Measurements from ENCODE around the gene OPCML. TPM values are rescaled to one million over a fixed set of nuclear protein-coding genes. Genes with fewer than 3 reads are reported as not detected.

The OPCML gene
- total and polyA plus RNA-seq, 2 donors from 2014 or later, result 0.77 to 1.1 TPM

DNA sequence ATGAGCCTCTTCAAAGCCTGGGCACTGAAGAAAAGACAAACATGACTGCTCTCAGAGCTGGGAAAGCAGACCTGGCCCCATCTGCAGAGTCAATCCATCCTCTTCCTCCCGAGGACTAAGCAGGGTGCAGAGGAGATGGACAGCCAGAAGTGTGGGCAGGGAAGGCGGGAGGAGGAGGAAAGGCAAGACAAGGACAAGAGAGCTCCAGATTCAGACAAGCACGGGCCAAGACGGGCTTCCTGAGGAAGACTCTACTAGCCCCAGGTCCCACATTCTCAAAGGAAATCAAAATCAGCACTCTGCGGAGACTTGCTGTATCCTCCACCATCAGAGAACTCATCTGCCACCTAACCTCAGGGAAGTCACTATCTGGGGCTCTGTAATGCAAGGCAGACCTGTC, 28.5 kb downstream of the OPCML start:
- H3K9me3 ChIP-seq (ENCODE audit: control insufficient read depth in 2 of 3, insufficient read depth in 1 of 3, low read length in 3 of 3), result no peaks in the 10 kb centered on the region
- intact Hi-C loops (cut with DNase I), result no loop called here
- TF ChIP-seq, protein P1, sequence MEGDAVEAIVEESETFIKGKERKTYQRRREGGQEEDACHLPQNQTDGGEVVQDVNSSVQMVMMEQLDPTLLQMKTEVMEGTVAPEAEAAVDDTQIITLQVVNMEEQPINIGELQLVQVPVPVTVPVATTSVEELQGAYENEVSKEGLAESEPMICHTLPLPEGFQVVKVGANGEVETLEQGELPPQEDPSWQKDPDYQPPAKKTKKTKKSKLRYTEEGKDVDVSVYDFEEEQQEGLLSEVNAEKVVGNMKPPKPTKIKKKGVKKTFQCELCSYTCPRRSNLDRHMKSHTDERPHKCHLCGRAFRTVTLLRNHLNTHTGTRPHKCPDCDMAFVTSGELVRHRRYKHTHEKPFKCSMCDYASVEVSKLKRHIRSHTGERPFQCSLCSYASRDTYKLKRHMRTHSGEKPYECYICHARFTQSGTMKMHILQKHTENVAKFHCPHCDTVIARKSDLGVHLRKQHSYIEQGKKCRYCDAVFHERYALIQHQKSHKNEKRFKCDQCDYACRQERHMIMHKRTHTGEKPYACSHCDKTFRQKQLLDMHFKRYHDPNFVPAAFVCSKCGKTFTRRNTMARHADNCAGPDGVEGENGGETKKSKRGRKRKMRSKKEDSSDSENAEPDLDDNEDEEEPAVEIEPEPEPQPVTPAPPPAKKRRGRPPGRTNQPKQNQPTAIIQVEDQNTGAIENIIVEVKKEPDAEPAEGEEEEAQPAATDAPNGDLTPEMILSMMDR (IDR thresholded peaks at IDR 0.05; ENCODE audit: borderline replicate concordance, extremely low read depth, insufficient read depth), result no peak
- H3K27ac ChIP-seq (ENCODE audit: low read depth in 2 of 2, low read length in 2 of 2), result no peak overlapping the region
- FAIRE-seq (no peak), DNase-seq (no peak)
- no peaks in the 10 kb centered on the region for H3K4me1 ChIP-seq (ENCODE audit: control insufficient read depth in 2 of 3, insufficient read depth in 2 of 3, low read depth in 1 of 3, low read length in 3 of 3)
- H3K36me3 ChIP-seq (ENCODE audit: control insufficient read depth in 2 of 3, insufficient read depth in 3 of 3, low read length in 3 of 3), result no peaks in the 10 kb centered on the region
- no peak overlapping the region for H3K4me3 ChIP-seq (ENCODE audit: low read length in 3 of 3)
- H3K9ac ChIP-seq (ENCODE audit: low read length in 3 of 3), result no peak overlapping the region
- no peaks in the 10 kb centered on the region for H3K27me3 ChIP-seq (ENCODE audit: control insufficient read depth, insufficient read depth, low read length)

DNA sequence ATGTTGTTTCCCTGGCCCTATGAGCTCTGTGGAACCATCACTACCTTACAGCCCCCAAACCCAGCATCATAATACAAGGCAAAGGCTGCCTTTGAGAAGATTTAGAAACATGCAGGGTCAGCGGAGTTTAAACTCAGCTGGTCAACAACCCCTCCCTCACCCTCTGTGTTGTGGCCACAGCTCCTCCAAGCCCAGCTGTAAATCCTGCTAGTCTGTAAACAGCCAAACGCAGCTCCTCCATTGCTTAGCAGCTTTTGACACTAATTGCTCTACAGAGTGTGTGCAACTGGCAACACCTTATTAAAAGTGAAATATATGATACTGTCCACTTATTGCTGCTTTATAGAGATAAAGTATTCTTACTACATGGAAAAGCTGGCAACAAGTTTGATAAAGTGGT, 29.1 kb downstream of the OPCML start:
- no peaks in the 10 kb centered on the region for H3K9me3 ChIP-seq (ENCODE audit: control insufficient read depth in 2 of 3, insufficient read depth in 1 of 3, low read length in 3 of 3)
- FAIRE-seq (no peak), DNase-seq (peak in 1 of 5 donors; percentile 54)
- H3K4me1 ChIP-seq (ENCODE audit: control insufficient read depth in 2 of 3, insufficient read depth in 2 of 3, low read depth in 1 of 3, low read length in 3 of 3), result no peaks in the 10 kb centered on the region
- no peaks in the 10 kb centered on the region for H3K27me3 ChIP-seq (ENCODE audit: control insufficient read depth, insufficient read depth, low read length)
- no peak overlapping the region for H3K27ac ChIP-seq (ENCODE audit: low read depth in 2 of 2, low read length in 2 of 2)
- no peak overlapping the region for H3K9ac ChIP-seq (ENCODE audit: low read length in 3 of 3)
- H3K36me3 ChIP-seq (ENCODE audit: control insufficient read depth in 2 of 3, insufficient read depth in 3 of 3, low read length in 3 of 3), result no peaks in the 10 kb centered on the region
- intact Hi-C loops (cut with DNase I), result no loop called here
- H3K4me3 ChIP-seq (ENCODE audit: low read length in 3 of 3), result no peak overlapping the region
- TF ChIP-seq, protein P1 (IDR thresholded peaks at IDR 0.05; ENCODE audit: borderline replicate concordance, extremely low read depth, insufficient read depth), result no peak

DNA sequence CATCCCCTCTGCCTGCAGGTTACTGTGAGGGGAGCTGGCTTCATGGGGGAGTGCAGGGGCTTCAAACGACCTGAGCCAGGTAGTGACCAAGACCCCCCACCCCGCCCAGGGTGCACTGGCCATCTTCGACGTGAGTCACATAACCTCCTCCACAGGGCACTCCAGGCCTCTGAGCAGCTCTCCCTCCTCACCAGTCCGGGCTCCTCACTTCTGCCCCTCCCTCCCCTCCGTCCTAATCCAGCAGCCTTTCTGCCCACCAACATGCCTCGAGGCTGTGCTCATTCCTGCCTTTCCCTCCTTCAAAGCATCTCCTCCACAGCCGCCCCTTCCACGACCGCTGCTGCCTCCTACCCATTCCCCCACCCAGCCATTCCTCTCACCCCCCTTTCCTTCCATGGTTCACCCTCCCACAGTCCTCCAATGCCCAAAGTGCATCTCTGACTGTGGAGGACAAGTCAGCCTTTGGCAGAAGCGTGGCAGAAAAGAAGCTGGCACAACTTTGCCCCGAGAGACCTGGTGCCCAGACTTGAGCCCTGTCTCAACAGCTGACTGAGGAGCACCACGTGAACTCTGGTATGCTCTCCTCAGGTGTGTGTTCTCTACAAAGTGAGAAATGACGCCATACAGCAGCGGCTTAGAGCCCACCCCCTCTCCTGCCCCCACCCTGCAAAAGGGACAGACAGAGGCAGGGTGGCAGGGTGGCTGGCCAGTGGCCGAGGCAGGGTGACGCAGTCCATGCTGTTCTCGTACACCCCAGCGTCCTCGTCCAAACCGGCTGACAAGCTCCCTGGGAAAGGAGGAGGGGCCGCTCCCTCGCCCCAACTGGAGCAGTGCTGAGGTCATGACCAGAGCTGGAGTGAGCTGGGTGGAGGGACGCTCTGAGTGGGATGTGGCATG, 30.4 kb downstream of the OPCML start:
- DNase-seq (peak in 2 of 5 donors; percentile 36 to 52), FAIRE-seq (no peak)
- H3K36me3 ChIP-seq (ENCODE audit: control insufficient read depth in 2 of 3, insufficient read depth in 3 of 3, low read length in 3 of 3), result no peaks in the 10 kb centered on the region
- no peak overlapping the region for H3K9ac ChIP-seq (ENCODE audit: low read length in 3 of 3)
- H3K9me3 ChIP-seq (ENCODE audit: control insufficient read depth in 2 of 3, insufficient read depth in 1 of 3, low read length in 3 of 3), result no peaks in the 10 kb centered on the region
- no peaks in the 10 kb centered on the region for H3K4me1 ChIP-seq (ENCODE audit: control insufficient read depth in 2 of 3, insufficient read depth in 2 of 3, low read depth in 1 of 3, low read length in 3 of 3)
- TF ChIP-seq, protein P1 (IDR thresholded peaks at IDR 0.05; ENCODE audit: borderline replicate concordance, extremely low read depth, insufficient read depth), result no peak
- intact Hi-C loops (cut with DNase I), result no loop called here
- H3K27me3 ChIP-seq (ENCODE audit: control insufficient read depth, insufficient read depth, low read length), result no peaks in the 10 kb centered on the region
- no peak overlapping the region for H3K27ac ChIP-seq (ENCODE audit: low read depth in 2 of 2, low read length in 2 of 2)
- no peak overlapping the region for H3K4me3 ChIP-seq (ENCODE audit: low read length in 3 of 3)

Data from kidney (tissue), 14 donors.